CD4-positive, alpha-beta T cell treated with Interleukin-6 at 100 ng/mL for 8 hours (primary cell): ENCODE data around the gene MAN2A2.
"Not testable (repeated sequence)": the region's sequence is repeated elsewhere in the genome, so short reads cannot be mapped to it uniquely, and the experiment has no call there.

Experiments used
- DNase-seq: peaks from one replicate; pipeline ENCODE4 v3.0.0-alpha.2; 2020; ENCODE audit warnings: mixed read lengths, low spot score

The MAN2A2 gene

GRCh38 chr15:90921887-90922286 is 18.8 kb downstream of the MAN2A2 start:
- DNase-seq: no peak

GRCh38 chr15:90922712-90923322 is 19.7 kb downstream of the MAN2A2 start:
- DNase-seq: not testable (repeated sequence)

- no peak for DNase-seq
Measured at GRCh38 chr15:90924375-90924774, 21.3 kb downstream of the MAN2A2 start.

GRCh38 chr15:90926766-90927165 is 23.7 kb downstream of the MAN2A2 start:
- not testable (repeated sequence) for DNase-seq

- not testable (repeated sequence) for DNase-seq
Measured at GRCh38 chr15:90928106-90928505, 25.0 kb downstream of the MAN2A2 start.

- no peak for DNase-seq
Measured at GRCh38 chr15:90929246-90930019, 26.3 kb downstream of the MAN2A2 start.

- DNase-seq: no peak
Measured at GRCh38 chr15:90930861-90931574, 27.9 kb downstream of the MAN2A2 start.

- DNase-seq: no peak
Measured at GRCh38 chr15:90931575-90931827, 28.4 kb downstream of the MAN2A2 start.

GRCh38 chr15:90931828-90932659 is 28.9 kb downstream of the MAN2A2 start, which contains the start of gene HDDC3:
Gene HDDC3 (minus strand): TSS chr15:90932549. CDS start chr15:90932540, 9 bp downstream.
- DNase-seq: peak; percentile 86

- DNase-seq: no peak
Measured at GRCh38 chr15:90932660-90932991, 29.5 kb downstream of the MAN2A2 start.

GRCh38 chr15:90933301-90933700 is 30.2 kb downstream of the MAN2A2 start:
- DNase-seq: no peak

GRCh38 chr15:90934256-90934948 is 31.3 kb downstream of the MAN2A2 start:
- DNase-seq: peak; percentile 86

- DNase-seq: peak; percentile 96
Measured at GRCh38 chr15:90934949-90935751, 32.0 kb downstream of the MAN2A2 start, which contains the start of gene UNC45A. Gene UNC45A (plus strand): TSS chr15:90935285. CDS start chr15:90935325, 40 bp downstream.

- no peak for DNase-seq
Measured at GRCh38 chr15:90936823-90937222, 33.7 kb downstream of the MAN2A2 start.

- no peak for DNase-seq
Measured at GRCh38 chr15:90938261-90938660, 35.2 kb downstream of the MAN2A2 start.

GRCh38 chr15:90939756-90940155 is 36.7 kb downstream of the MAN2A2 start:
- DNase-seq: no peak

- no peak for DNase-seq
Measured at GRCh38 chr15:90941038-90941437, 37.9 kb downstream of the MAN2A2 start.

GRCh38 chr15:90942354-90943120 is 39.4 kb downstream of the MAN2A2 start:
- no peak for DNase-seq

- no peak for DNase-seq
Measured at GRCh38 chr15:90945091-90945490, 42.0 kb downstream of the MAN2A2 start.

GRCh38 chr15:90946538-90946937 is 43.4 kb downstream of the MAN2A2 start:
- DNase-seq: no peak
